ENCODE results near the gene PDE4D. TPM values are rescaled to one million over a fixed set of nuclear protein-coding genes. Genes with fewer than 3 reads are reported as not detected.
"Not testable (repeated sequence)": the region's sequence is repeated elsewhere in the genome, so short reads cannot be mapped to it uniquely, and the experiment has no call there.

The PDE4D gene
- total RNA-seq, 1 experiment from 2014 or later, result 6.3 TPM

- H3K4me1 ChIP-seq (replicated peaks), result no peaks in the 10 kb centered on the region
- no peaks in the 10 kb centered on the region for H3K9me3 ChIP-seq (replicated peaks)
- no peaks in the 10 kb centered on the region for H3K36me3 ChIP-seq
- DNase-seq (ENCODE audit: low read depth in 1 of 2, low spot score in 2 of 2), result no peak
- H3K27me3 ChIP-seq (replicated peaks), result no peaks in the 10 kb centered on the region
- H3K4me3 ChIP-seq, result no peak overlapping the region
- H3K27ac ChIP-seq, result no peak overlapping the region
Observed at GRCh38 chr5:59418808-59419207, 474.7 kb downstream of the PDE4D start.

- Histone ChIP-seq H3K4me1 (replicated peaks) (no peaks in the 10 kb centered on the region), H3K9me3 (replicated peaks) (no peaks in the 10 kb centered on the region), H3K27me3 (replicated peaks) (no peaks in the 10 kb centered on the region), H3K36me3 (no peaks in the 10 kb centered on the region), H3K27ac (no peak overlapping the region), H3K4me3 (no peak overlapping the region)
- DNase-seq (ENCODE audit: low read depth in 1 of 2, low spot score in 2 of 2), result no peak
Observed at GRCh38 chr5:59416451-59416850, 477.1 kb downstream of the PDE4D start.

- DNase-seq (ENCODE audit: low read depth in 1 of 2, low spot score in 2 of 2), result no peak
- no peak overlapping the region for H3K27ac ChIP-seq
- H3K4me1 ChIP-seq (replicated peaks), result no peaks in the 10 kb centered on the region
- H3K27me3 ChIP-seq (replicated peaks), result no peaks in the 10 kb centered on the region
- H3K4me3 ChIP-seq, result no peak overlapping the region
- H3K9me3 ChIP-seq (replicated peaks), result no peaks in the 10 kb centered on the region
- no peaks in the 10 kb centered on the region for H3K36me3 ChIP-seq
Observed at GRCh38 chr5:59416026-59416425, 477.5 kb downstream of the PDE4D start.

- no peaks in the 10 kb centered on the region for H3K9me3 ChIP-seq (replicated peaks)
- no peak for DNase-seq (ENCODE audit: low read depth in 1 of 2, low spot score in 2 of 2)
- H3K4me3 ChIP-seq, result no peak overlapping the region
- H3K36me3 ChIP-seq, result no peaks in the 10 kb centered on the region
- H3K27ac ChIP-seq, result no peak overlapping the region
- H3K4me1 ChIP-seq (replicated peaks), result no peaks in the 10 kb centered on the region
- no peaks in the 10 kb centered on the region for H3K27me3 ChIP-seq (replicated peaks)
Observed at GRCh38 chr5:59412428-59412827, 481.1 kb downstream of the PDE4D start.

GRCh38 chr5:59408997-59409396 is 484.5 kb downstream of the PDE4D start:
- not testable (repeated sequence) for DNase-seq (ENCODE audit: low read depth in 1 of 2, low spot score in 2 of 2); H3K27ac ChIP-seq; H3K36me3 ChIP-seq; H3K27me3 ChIP-seq (replicated peaks); H3K4me1 ChIP-seq (replicated peaks); H3K4me3 ChIP-seq; H3K9me3 ChIP-seq (replicated peaks)

GRCh38 chr5:59407967-59408366 is 485.6 kb downstream of the PDE4D start:
- no peak overlapping the region for H3K4me3 ChIP-seq
- no peaks in the 10 kb centered on the region for H3K36me3 ChIP-seq
- no peak for DNase-seq (ENCODE audit: low read depth in 1 of 2, low spot score in 2 of 2)
- H3K27me3 ChIP-seq (replicated peaks), result no peaks in the 10 kb centered on the region
- H3K27ac ChIP-seq, result no peak overlapping the region
- H3K4me1 ChIP-seq (replicated peaks), result no peaks in the 10 kb centered on the region
- H3K9me3 ChIP-seq (replicated peaks), result no peaks in the 10 kb centered on the region

GRCh38 chr5:59401637-59402036 is 491.9 kb downstream of the PDE4D start:
- Histone ChIP-seq H3K4me1 (replicated peaks) (no peaks in the 10 kb centered on the region), H3K36me3 (no peaks in the 10 kb centered on the region), H3K9me3 (replicated peaks) (no peaks in the 10 kb centered on the region), H3K27ac (no peak overlapping the region), H3K27me3 (replicated peaks) (no peaks in the 10 kb centered on the region), H3K4me3 (no peak overlapping the region)
- no peak for DNase-seq (ENCODE audit: low read depth in 1 of 2, low spot score in 2 of 2)

GRCh38 chr5:59394956-59395355 is 498.6 kb downstream of the PDE4D start:
- H3K4me3 ChIP-seq; H3K4me1 ChIP-seq (replicated peaks); H3K27ac ChIP-seq; H3K36me3 ChIP-seq; H3K9me3 ChIP-seq (replicated peaks); H3K27me3 ChIP-seq (replicated peaks); DNase-seq (ENCODE audit: low read depth in 1 of 2, low spot score in 2 of 2): not testable (repeated sequence)

- Histone ChIP-seq H3K27me3 (replicated peaks) (no peaks in the 10 kb centered on the region; the same call in 1 of the 2 replicates), H3K4me1 (replicated peaks) (no peaks in the 10 kb centered on the region), H3K27ac (no peak overlapping the region), H3K36me3 (no peaks in the 10 kb centered on the region), H3K4me3 (no peak overlapping the region), H3K9me3 (replicated peaks) (no peaks in the 10 kb centered on the region)
- DNase-seq (ENCODE audit: low read depth in 1 of 2, low spot score in 2 of 2), result no peak
Observed at GRCh38 chr5:59393585-59394420, 499.7 kb downstream of the PDE4D start.

GRCh38 chr5:59391576-59391975 is 501.9 kb downstream of the PDE4D start:
- Histone ChIP-seq H3K36me3 (no peaks in the 10 kb centered on the region), H3K4me3 (no peak overlapping the region), H3K9me3 (replicated peaks) (no peaks in the 10 kb centered on the region), H3K27me3 (replicated peaks) (no peaks in the 10 kb centered on the region; the same call in 1 of the 2 replicates), H3K27ac (no peak overlapping the region), H3K4me1 (replicated peaks) (no peaks in the 10 kb centered on the region)
- DNase-seq (ENCODE audit: low read depth in 1 of 2, low spot score in 2 of 2), result no peak

GRCh38 chr5:59390989-59391388 is 502.5 kb downstream of the PDE4D start:
- H3K36me3 ChIP-seq, result no peaks in the 10 kb centered on the region
- H3K27me3 ChIP-seq (replicated peaks), result no peaks in the 10 kb centered on the region; the same call in 1 of the 2 replicates
- no peak overlapping the region for H3K4me3 ChIP-seq
- no peaks in the 10 kb centered on the region for H3K4me1 ChIP-seq (replicated peaks)
- no peak overlapping the region for H3K27ac ChIP-seq
- no peaks in the 10 kb centered on the region for H3K9me3 ChIP-seq (replicated peaks)
- DNase-seq (ENCODE audit: low read depth in 1 of 2, low spot score in 2 of 2), result no peak

- no peaks in the 10 kb centered on the region for H3K36me3 ChIP-seq
- no peaks in the 10 kb centered on the region for H3K9me3 ChIP-seq (replicated peaks)
- no peak overlapping the region for H3K27ac ChIP-seq
- no peaks in the 10 kb centered on the region for H3K4me1 ChIP-seq (replicated peaks)
- no peak for DNase-seq (ENCODE audit: low read depth in 1 of 2, low spot score in 2 of 2)
- no peaks in the 10 kb centered on the region; the same call in 1 of the 2 replicates for H3K27me3 ChIP-seq (replicated peaks)
- H3K4me3 ChIP-seq, result no peak overlapping the region
Observed at GRCh38 chr5:59390074-59390659, 503.4 kb downstream of the PDE4D start.

GRCh38 chr5:59387127-59387526 is 506.4 kb downstream of the PDE4D start:
- H3K4me3 ChIP-seq, result no peak overlapping the region
- DNase-seq (ENCODE audit: low read depth in 1 of 2, low spot score in 2 of 2), result no peak
- H3K27ac ChIP-seq, result no peak overlapping the region
- no peaks in the 10 kb centered on the region for H3K36me3 ChIP-seq
- H3K27me3 ChIP-seq (replicated peaks), result no peaks in the 10 kb centered on the region; the same call in 1 of the 2 replicates
- H3K9me3 ChIP-seq (replicated peaks), result no peaks in the 10 kb centered on the region
- no peaks in the 10 kb centered on the region for H3K4me1 ChIP-seq (replicated peaks)

- Histone ChIP-seq H3K36me3 (no peaks in the 10 kb centered on the region), H3K4me3 (no peak overlapping the region), H3K27me3 (replicated peaks) (no peaks in the 10 kb centered on the region; the same call in 1 of the 2 replicates), H3K27ac (no peak overlapping the region), H3K9me3 (replicated peaks) (no peaks in the 10 kb centered on the region), H3K4me1 (replicated peaks) (no peaks in the 10 kb centered on the region)
- DNase-seq (ENCODE audit: low read depth in 1 of 2, low spot score in 2 of 2), result no peak
Observed at GRCh38 chr5:59385700-59386099, 507.8 kb downstream of the PDE4D start.

Data from SJSA1 (cell line).